Measurements from ENCODE around the gene LRP1-AS.

The LRP1-AS gene

GRCh38 chr12:57179331-57180086, 32.1 kb upstream of the LRP1-AS start:
- DNase-seq, result no peak

- no peak for DNase-seq
These were observed 30.8 kb upstream of the LRP1-AS start for GRCh38 chr12:57178213-57178612.

GRCh38 chr12:57177354-57177753, 29.9 kb upstream of the LRP1-AS start:
- DNase-seq, result no peak

- DNase-seq, result no peak
These were observed 29.4 kb upstream of the LRP1-AS start for GRCh38 chr12:57176846-57177245.

GRCh38 chr12:57176139-57176477, 28.7 kb upstream of the LRP1-AS start:
- no peak for DNase-seq

- DNase-seq, result peak; percentile 64
These were observed 28.2 kb upstream of the LRP1-AS start for GRCh38 chr12:57175428-57176138.

GRCh38 chr12:57173683-57174082, 26.3 kb upstream of the LRP1-AS start:
- no peak for DNase-seq

- DNase-seq, result no peak
These were observed 25.7 kb upstream of the LRP1-AS start for GRCh38 chr12:57173089-57173488.

- no peak for DNase-seq
These were observed 24.2 kb upstream of the LRP1-AS start for GRCh38 chr12:57171668-57172067.

- no peak for DNase-seq
These were observed 23.5 kb upstream of the LRP1-AS start for GRCh38 chr12:57170927-57171326.

GRCh38 chr12:57170408-57170807, 23.0 kb upstream of the LRP1-AS start:
- DNase-seq, result no peak

- no peak for DNase-seq
These were observed 22.6 kb upstream of the LRP1-AS start for GRCh38 chr12:57169969-57170368.

- no peak for DNase-seq
These were observed 21.8 kb upstream of the LRP1-AS start for GRCh38 chr12:57169046-57169795.

- DNase-seq, result no peak
These were observed 20.6 kb upstream of the LRP1-AS start for GRCh38 chr12:57168058-57168457.

GRCh38 chr12:57166971-57167371, 19.6 kb upstream of the LRP1-AS start:
- no peak for DNase-seq

- DNase-seq, result no peak
These were observed 18.3 kb upstream of the LRP1-AS start for GRCh38 chr12:57165741-57166140.

- DNase-seq, result no peak
These were observed 17.7 kb upstream of the LRP1-AS start for GRCh38 chr12:57164966-57165625.

GRCh38 chr12:57164454-57164853, 17.0 kb upstream of the LRP1-AS start:
- DNase-seq, result no peak

GRCh38 chr12:57162553-57163125, 15.2 kb upstream of the LRP1-AS start:
- DNase-seq, result no peak

- no peak for DNase-seq
These were observed 14.1 kb upstream of the LRP1-AS start for GRCh38 chr12:57161491-57161890.

- DNase-seq, result no peak
These were observed 13.3 kb upstream of the LRP1-AS start for GRCh38 chr12:57160741-57161140.

- DNase-seq, result no peak
These were observed 12.6 kb upstream of the LRP1-AS start for GRCh38 chr12:57160040-57160439.

GRCh38 chr12:57159311-57159710, 11.9 kb upstream of the LRP1-AS start:
- no peak for DNase-seq
